Liver (tissue), 3 donors: ENCODE data around the gene CFAP45.

Experiments used
- CTCF ChIP-seq: fragments of 150-350 bp; IDR thresholded peaks from 2 replicates; pipeline ENCODE4 v1.5.1; 2017; ENCODE audit warnings: improper control_type of control experiment, low read depth, low read length; ENCODE audit not compliant: missing input control
- JUND ChIP-seq, 2 donors: IDR thresholded peaks; 2 replicates each; pipeline ENCODE4 v1.6.1; 2016; ENCODE audit warnings: antibody characterized with exemption in 2 of 2
- MAX ChIP-seq: IDR thresholded peaks from 2 replicates; pipeline ENCODE4 v1.6.1; 2016; ENCODE audit warnings: antibody characterized with exemption
- RAD21 ChIP-seq, 2 donors: IDR thresholded peaks; 2 replicates each; pipeline ENCODE4 v1.6.1; 2016; ENCODE audit warnings: antibody characterized with exemption in 2 of 2, mild to moderate bottlenecking in 2 of 2
- REST ChIP-seq: IDR thresholded peaks from 2 replicates; pipeline ENCODE4 v1.6.1; 2016; ENCODE audit warnings: antibody characterized with exemption, mild to moderate bottlenecking
- TAF1 ChIP-seq: conservative IDR thresholded peaks from 2 replicates; pipeline ENCODE4 v1.6.1; 2016; ENCODE audit warnings: antibody characterized with exemption, mild to moderate bottlenecking
- YY1 ChIP-seq: IDR thresholded peaks from 2 replicates; pipeline ENCODE4 v1.6.1; 2016; ENCODE audit warnings: antibody characterized with exemption, mild to moderate bottlenecking
- donor health status: healthy.
- donor health status: healthy.

GRCh38 chr1:159859767-159860322 is 40.1 kb downstream of the CFAP45 start:
- TF ChIP-seq REST, result no peak
- no peak for TF ChIP-seq CTCF
- no peak for TF ChIP-seq JUND (IDR thresholded peaks at IDR 0.05)
- no peak for TF ChIP-seq MAX
- no peak for TF ChIP-seq YY1
- TF ChIP-seq RAD21 (IDR thresholded peaks at IDR 0.05), result no peak
- no peak for TF ChIP-seq TAF1
